Measurements from ENCODE around the gene PAM16. TPM values are rescaled to one million over a fixed set of nuclear protein-coding genes. Genes with fewer than 3 reads are reported as not detected.

Gene PAM16
- total and polyA plus RNA-seq, 10 donors: 26.7 to 88.8 (median 41.1) TPM

GRCh38 chr16:4314532-4315185 is 36.5 kb downstream of the PAM16 start:
- no peaks in the 10 kb centered on the region for H3K9me3 ChIP-seq
- peak overlapping the region; percentile 48 to 86 (median 81) for H3K27ac ChIP-seq
- H3K4me3 ChIP-seq: peak overlapping the region; percentile 43 to 84 (median 60)
- no peak for TF ChIP-seq CTCF (IDR thresholded peaks at IDR 0.05 in 8 of 11, conservative IDR thresholded peaks at IDR 0.05 in 3 of 11)
- TF ChIP-seq POLR2A (IDR thresholded peaks at IDR 0.05): no peak
- TF ChIP-seq POLR2AphosphoS5 (IDR thresholded peaks at IDR 0.05): no peak
- no peak for DNase-seq
- H3K36me3 ChIP-seq: no peaks in the 10 kb centered on the region
- H3K4me1 ChIP-seq: peaks cover 14 to 67% (median 52%) of the 10 kb centered on the region in 6 donors
- peaks cover 0 to 68% (median 37%) of the 10 kb centered on the region in 7 donors for H3K27me3 ChIP-seq (replicated peaks in 1 of 7)
- intact Hi-C loops (cut with DNase I; ENCODE audit: low total_unique reads): no loop called here
- 3 to 5% (median 4%) methylated on average over 31 to 33 of the region's 33 CpGs for WGBS, 5 donors

GRCh38 chr16:4313563-4314531 is 37.3 kb downstream of the PAM16 start:
- no peaks in the 10 kb centered on the region for H3K36me3 ChIP-seq
- intact Hi-C loops (cut with DNase I; ENCODE audit: low total_unique reads): no loop called here
- peak overlapping the region in 1 of 8 donors; percentile 83 for H3K27ac ChIP-seq
- H3K4me1 ChIP-seq: peaks cover 10 to 67% (median 45%) of the 10 kb centered on the region in 6 donors
- peaks cover 0 to 60% (median 37%) of the 10 kb centered on the region in 7 donors for H3K27me3 ChIP-seq (replicated peaks in 1 of 7)
- H3K9me3 ChIP-seq: no peaks in the 10 kb centered on the region
- H3K4me3 ChIP-seq: peak overlapping the region in 1 of 8 donors; percentile 84
- DNase-seq: no peak
- WGBS, 5 donors: 12 to 25% (median 16%) methylated on average over 24 to 43 of the region's 43 CpGs
- peak in 7 of 11 experiments; percentile 40 to 73 (median 63) for TF ChIP-seq CTCF (IDR thresholded peaks at IDR 0.05 in 8 of 11, conservative IDR thresholded peaks at IDR 0.05 in 3 of 11)
- TF ChIP-seq POLR2A (IDR thresholded peaks at IDR 0.05): no peak

GRCh38 chr16:4309833-4310266 is 41.3 kb downstream of the PAM16 start:
- H3K27me3 ChIP-seq (replicated peaks in 1 of 7): peaks cover 0 to 31% (median 19%) of the 10 kb centered on the region in 7 donors
- no peaks in the 10 kb centered on the region for H3K36me3 ChIP-seq
- peak; percentile 89 for DNase-seq
- intact Hi-C loops (cut with DNase I; ENCODE audit: low total_unique reads): no loop called here
- TF ChIP-seq POLR2AphosphoS5 (IDR thresholded peaks at IDR 0.05) (no peak), CTCF (IDR thresholded peaks at IDR 0.05 in 8 of 11, conservative IDR thresholded peaks at IDR 0.05 in 3 of 11) (peak; percentile 28 to 75 (median 64)), POLR2A (IDR thresholded peaks at IDR 0.05) (no peak)
- peaks cover 10 to 65% (median 35%) of the 10 kb centered on the region in 6 donors for H3K4me1 ChIP-seq
- WGBS, 5 donors: 48 to 64% (median 54%) methylated on average over 6 to 11 of the region's 11 CpGs
- H3K27ac ChIP-seq: peak overlapping the region in 1 of 8 donors; percentile 16
- H3K4me3 ChIP-seq: no peak overlapping the region
- no peaks in the 10 kb centered on the region for H3K9me3 ChIP-seq
